Measurements from ENCODE around the gene PCID2. TPM values are rescaled to one million over a fixed set of nuclear protein-coding genes. Genes with fewer than 3 reads are reported as not detected.

The PCID2 gene
- total RNA-seq, 4 donors from 2014 or later, result 24.9 to 42.1 (median 36.8) TPM

DNA sequence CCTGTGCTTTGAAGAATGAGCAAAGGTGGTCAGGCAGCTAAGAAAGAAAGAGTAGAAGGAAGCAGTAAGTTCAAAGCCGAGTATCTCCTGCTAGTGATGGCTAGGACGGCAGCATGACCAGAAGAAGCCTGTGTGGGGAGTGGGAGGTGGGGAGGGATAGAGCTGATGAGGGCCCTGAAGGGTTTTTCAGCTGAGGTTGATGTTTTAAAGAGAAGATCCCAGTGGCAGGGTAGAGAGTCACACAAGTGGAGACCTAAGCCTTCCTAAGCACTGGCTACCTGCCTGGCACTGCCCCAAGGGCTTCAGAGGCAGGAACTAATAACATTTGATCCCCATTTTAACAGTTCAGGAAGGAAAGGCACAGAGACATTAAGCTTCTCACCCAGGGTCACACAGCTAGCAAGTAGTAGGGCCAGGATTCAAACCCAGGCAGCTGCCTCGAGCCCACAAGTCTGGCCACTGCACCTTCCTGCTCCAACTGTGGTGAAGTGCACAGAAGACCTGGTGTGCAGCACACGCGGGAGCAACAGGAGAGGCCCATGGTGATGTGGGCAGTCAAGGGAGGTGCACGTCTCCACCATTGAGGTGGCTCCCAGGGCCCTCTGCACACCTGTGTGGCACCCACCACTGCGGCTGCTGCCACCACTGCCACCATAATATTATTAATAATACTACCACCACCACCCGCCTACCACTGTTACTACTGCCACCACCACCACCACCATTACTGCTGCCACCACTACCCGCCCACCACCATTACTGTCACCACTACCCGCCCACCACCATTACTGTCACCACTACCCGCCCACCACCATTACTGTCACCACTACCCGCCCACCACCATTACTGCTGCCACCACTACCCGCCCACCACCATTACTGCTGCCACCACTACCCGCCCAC lies 23.1 kb upstream of the PCID2 start:
- peaks cover 0 to 72% (median 0%) of the 10 kb centered on the region in 3 donors for H3K36me3 ChIP-seq
- no peaks in the 10 kb centered on the region for H3K4me1 ChIP-seq
- H3K9me3 ChIP-seq, result no peaks in the 10 kb centered on the region
- no peak overlapping the region for H3K4me3 ChIP-seq
- DNase-seq, result no peak
- H3K27me3 ChIP-seq, result no peaks in the 10 kb centered on the region
- no peak overlapping the region for H3K27ac ChIP-seq
- TF ChIP-seq, protein P1, sequence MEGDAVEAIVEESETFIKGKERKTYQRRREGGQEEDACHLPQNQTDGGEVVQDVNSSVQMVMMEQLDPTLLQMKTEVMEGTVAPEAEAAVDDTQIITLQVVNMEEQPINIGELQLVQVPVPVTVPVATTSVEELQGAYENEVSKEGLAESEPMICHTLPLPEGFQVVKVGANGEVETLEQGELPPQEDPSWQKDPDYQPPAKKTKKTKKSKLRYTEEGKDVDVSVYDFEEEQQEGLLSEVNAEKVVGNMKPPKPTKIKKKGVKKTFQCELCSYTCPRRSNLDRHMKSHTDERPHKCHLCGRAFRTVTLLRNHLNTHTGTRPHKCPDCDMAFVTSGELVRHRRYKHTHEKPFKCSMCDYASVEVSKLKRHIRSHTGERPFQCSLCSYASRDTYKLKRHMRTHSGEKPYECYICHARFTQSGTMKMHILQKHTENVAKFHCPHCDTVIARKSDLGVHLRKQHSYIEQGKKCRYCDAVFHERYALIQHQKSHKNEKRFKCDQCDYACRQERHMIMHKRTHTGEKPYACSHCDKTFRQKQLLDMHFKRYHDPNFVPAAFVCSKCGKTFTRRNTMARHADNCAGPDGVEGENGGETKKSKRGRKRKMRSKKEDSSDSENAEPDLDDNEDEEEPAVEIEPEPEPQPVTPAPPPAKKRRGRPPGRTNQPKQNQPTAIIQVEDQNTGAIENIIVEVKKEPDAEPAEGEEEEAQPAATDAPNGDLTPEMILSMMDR (IDR thresholded peaks at IDR 0.05), result no peak
- no peak for TF ChIP-seq POLR2A (IDR thresholded peaks at IDR 0.05)

DNA sequence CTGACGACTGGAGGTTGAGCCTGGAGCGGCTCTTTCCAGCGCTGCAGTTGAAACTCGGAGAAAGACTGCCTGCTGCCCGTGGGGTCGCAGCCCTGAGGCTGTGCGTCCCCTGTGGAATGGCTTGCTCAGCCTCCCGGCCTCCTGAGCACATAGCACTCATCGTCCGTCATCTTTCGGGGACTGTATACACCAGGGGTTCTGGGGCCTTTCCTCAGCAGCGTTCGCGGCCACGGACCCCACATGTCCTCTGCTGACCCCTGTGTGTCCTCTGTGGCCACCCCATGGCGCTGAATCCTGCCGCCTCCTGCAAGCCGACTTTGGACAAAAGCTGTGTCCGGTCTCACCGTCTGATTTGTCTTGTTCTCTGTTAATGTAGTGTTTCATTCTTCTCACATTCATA lies 21.3 kb upstream of the PCID2 start:
- H3K27me3 ChIP-seq, result no peaks in the 10 kb centered on the region
- H3K36me3 ChIP-seq, result peaks cover 0 to 78% (median 0%) of the 10 kb centered on the region in 3 donors
- no peak overlapping the region for H3K4me3 ChIP-seq
- H3K9me3 ChIP-seq, result no peaks in the 10 kb centered on the region
- no peaks in the 10 kb centered on the region for H3K4me1 ChIP-seq
- TF ChIP-seq POLR2A (IDR thresholded peaks at IDR 0.05), result no peak
- TF ChIP-seq, protein P1 (IDR thresholded peaks at IDR 0.05), result no peak
- H3K27ac ChIP-seq, result no peak overlapping the region
- no peak for DNase-seq

DNA sequence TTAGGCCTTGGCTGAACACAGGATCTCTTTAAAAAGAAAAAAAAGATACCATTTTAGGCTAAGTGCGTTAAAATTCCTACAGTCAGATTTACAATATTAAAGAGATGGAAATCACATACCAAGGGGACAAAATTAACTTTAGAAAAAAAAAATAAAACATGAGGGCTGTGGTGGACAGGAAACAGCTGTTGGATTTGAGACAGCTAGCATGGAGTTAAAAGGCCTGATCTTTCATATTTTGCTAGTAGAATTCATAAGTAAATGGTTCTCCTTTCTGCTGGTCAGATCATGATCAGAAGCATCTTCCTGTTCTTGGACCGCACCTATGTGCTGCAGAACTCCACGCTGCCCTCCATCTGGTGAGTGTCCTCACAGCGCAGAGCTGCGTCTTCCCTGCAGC lies 20.7 kb upstream of the PCID2 start:
- Histone ChIP-seq H3K9me3 (no peaks in the 10 kb centered on the region), H3K36me3 (peaks cover 0 to 78% (median 0%) of the 10 kb centered on the region in 3 donors), H3K4me3 (no peak overlapping the region), H3K27me3 (no peaks in the 10 kb centered on the region), H3K4me1 (no peaks in the 10 kb centered on the region), H3K27ac (no peak overlapping the region)
- no peak for DNase-seq
- TF ChIP-seq, protein P1 (IDR thresholded peaks at IDR 0.05), result no peak
- TF ChIP-seq POLR2A (IDR thresholded peaks at IDR 0.05), result no peak

DNA sequence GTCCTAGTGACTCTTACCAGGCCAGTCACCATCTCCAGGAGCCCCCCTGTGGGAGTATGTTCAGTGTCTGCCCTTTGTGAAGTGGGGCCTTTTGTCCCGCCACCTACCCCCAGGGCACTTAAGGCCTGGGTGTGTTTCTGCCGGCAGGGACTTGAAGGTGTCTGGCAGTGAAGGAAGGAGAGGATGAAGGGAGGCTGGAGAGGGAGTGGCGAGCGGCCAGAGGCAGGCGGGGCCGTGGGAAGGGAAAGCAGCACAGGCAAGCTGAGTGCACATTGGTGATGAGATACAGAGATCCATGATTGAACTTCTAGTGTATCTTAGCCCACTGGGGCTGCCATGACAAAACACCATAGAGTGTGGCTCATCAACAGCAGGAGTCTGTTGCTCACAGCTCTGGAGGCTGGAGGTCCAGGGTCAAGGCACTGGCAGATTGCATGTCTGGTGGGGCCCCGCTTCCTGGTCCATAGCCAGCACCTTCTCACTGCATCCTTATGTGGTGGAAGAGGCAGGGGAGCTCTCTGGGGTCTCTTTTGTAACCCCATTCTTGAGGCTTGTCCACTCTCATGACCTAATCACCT lies 18.5 kb upstream of the PCID2 start:
- no peaks in the 10 kb centered on the region for H3K4me1 ChIP-seq
- H3K9me3 ChIP-seq, result no peaks in the 10 kb centered on the region
- peaks cover 0 to 84% (median 0%) of the 10 kb centered on the region in 3 donors for H3K36me3 ChIP-seq
- no peak for DNase-seq
- no peaks in the 10 kb centered on the region for H3K27me3 ChIP-seq
- no peak overlapping the region for H3K4me3 ChIP-seq
- TF ChIP-seq POLR2A (IDR thresholded peaks at IDR 0.05), result no peak
- TF ChIP-seq, protein P1 (IDR thresholded peaks at IDR 0.05), result no peak
- no peak overlapping the region for H3K27ac ChIP-seq

DNA sequence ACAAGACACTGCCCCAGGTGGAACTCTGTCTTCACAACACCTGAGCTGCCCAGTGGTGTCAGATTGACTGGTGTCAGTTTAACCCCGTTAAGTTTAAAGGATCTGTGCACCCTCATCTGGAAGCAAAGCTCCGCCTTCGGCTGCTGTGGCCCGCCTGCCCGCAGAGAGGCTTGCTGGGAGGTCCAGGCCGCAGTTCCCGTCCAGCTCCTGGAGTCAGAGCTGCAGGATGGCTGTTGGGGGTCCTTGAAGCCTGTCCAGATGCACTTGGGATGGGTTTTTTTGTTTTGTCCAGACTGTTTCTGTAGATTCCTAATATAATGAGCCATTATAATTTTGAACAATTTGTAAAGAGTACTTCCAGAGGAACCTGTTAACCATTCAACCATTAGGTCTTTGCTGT lies 17.0 kb upstream of the PCID2 start:
- peaks cover 0 to 4% (median 0%) of the 10 kb centered on the region in 4 donors for H3K4me1 ChIP-seq
- no peak overlapping the region for H3K4me3 ChIP-seq
- H3K36me3 ChIP-seq, result peaks cover 0 to 77% (median 0%) of the 10 kb centered on the region in 3 donors
- no peaks in the 10 kb centered on the region for H3K27me3 ChIP-seq
- DNase-seq, result no peak
- H3K9me3 ChIP-seq, result no peaks in the 10 kb centered on the region
- TF ChIP-seq, protein P1 (IDR thresholded peaks at IDR 0.05), result no peak
- TF ChIP-seq POLR2A (IDR thresholded peaks at IDR 0.05), result no peak
- no peak overlapping the region for H3K27ac ChIP-seq

Measured in Peyer's patch (tissue), 4 donors.